Subcutaneous abdominal adipose tissue (tissue), 5 donors: ENCODE measurements around the gene RNF150.
"Not testable (repeated sequence)": the region's sequence is repeated elsewhere in the genome, so short reads cannot be mapped to it uniquely, and the experiment has no call there.

ENCODE experiments used
- H3K27ac ChIP-seq: one replicate; pipeline ENCODE4 v1.7.0; 2013; ENCODE audit warnings: low read depth, mild to moderate bottlenecking, inconsistent platforms, low read length, moderate library complexity
- H3K27me3 ChIP-seq, 5 donors: one replicate each; pipeline ENCODE4 v1.7.0; 2013; ENCODE audit warnings: low read length in 5 of 5, inconsistent platforms in 1 of 5; ENCODE audit not compliant: control insufficient read depth in 5 of 5, insufficient read depth in 4 of 5
- H3K36me3 ChIP-seq, 5 donors: one replicate each; pipeline ENCODE4 v1.7.0; 2013; ENCODE audit warnings: low read length in 5 of 5; ENCODE audit not compliant: control insufficient read depth in 5 of 5, insufficient read depth in 5 of 5
- H3K4me1 ChIP-seq, 5 donors: one replicate each; pipeline ENCODE4 v1.7.0; 2013; ENCODE audit warnings: low read length in 5 of 5, mild to moderate bottlenecking in 3 of 5, moderate library complexity in 1 of 5; ENCODE audit not compliant: control insufficient read depth in 5 of 5, insufficient read depth in 5 of 5
- H3K4me3 ChIP-seq, 5 donors: one replicate each; pipeline ENCODE4 v1.7.0; 2013; ENCODE audit warnings: low read length in 5 of 5, low read depth in 1 of 5
- H3K9ac ChIP-seq, 5 donors: one replicate each; pipeline ENCODE4 v1.7.0; 2013; ENCODE audit warnings: low read length in 5 of 5, mild to moderate bottlenecking in 4 of 5, moderate library complexity in 3 of 5
- H3K9me3 ChIP-seq, 5 donors: one replicate each; pipeline ENCODE4 v1.7.0; 2013; ENCODE audit warnings: low read length in 5 of 5; ENCODE audit not compliant: control insufficient read depth in 5 of 5
- donor health status: healthy.
- donor health status: healthy.
- donor health status: healthy.
- donor health status: healthy.
- donor health status: healthy.

RNF150 gene

GRCh38 chr4:140810591-140811169, 322.6 kb downstream of the RNF150 start:
- H3K36me3 ChIP-seq, H3K27me3 ChIP-seq, H3K9ac ChIP-seq, H3K9me3 ChIP-seq, H3K27ac ChIP-seq, H3K4me3 ChIP-seq: not testable (repeated sequence)
- H3K4me1 ChIP-seq: peaks cover 0 to 23% (median 7%) of the 10 kb centered on the region in 5 donors
